ENCODE measurements around the gene ADSS1.

ADSS1 gene

DNA sequence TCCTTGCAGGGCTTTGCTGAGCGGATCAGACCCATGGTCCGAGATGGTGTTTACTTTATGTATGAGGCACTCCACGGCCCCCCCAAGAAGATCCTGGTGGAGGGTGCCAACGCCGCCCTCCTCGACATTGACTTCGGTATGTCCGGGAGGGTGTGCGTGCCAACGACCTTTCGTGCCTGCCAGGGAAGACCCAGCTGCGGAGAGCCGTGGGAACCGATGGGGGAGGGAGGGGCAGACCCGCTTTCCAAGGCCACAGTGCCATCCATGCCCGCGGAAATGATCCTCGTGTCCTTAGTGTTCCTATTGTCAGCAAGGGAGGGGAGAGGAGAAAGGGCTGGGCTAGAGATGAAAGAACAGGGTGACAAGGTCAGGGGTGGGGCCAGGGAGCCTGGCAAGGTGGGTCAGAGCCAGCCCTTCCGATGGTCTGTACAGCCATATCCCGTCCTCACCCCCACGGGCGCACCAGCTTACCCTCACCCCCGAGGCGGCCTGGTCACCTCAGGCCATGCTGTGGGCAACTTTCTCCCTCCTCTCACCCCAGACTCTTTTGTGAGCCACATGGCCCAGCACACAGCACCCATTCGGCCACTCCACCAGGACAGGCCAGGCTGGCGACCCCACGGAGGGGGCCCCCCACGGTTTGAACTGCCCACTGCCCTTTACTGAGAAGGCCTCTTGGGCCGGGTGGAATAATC lies 17.2 kb downstream of the ADSS1 start:
- Histone ChIP-seq H3K79me2 (ENCODE audit: control insufficient read depth, low read length) (no peaks in the 10 kb centered on the region), H3K27me3 (ENCODE audit: control insufficient read depth, low read length) (no peaks in the 10 kb centered on the region), H3K9me3 (ENCODE audit: control insufficient read depth, insufficient read depth, low read length) (no peaks in the 10 kb centered on the region), H3K4me1 (ENCODE audit: control insufficient read depth, low read length) (peaks cover 5% of the 10 kb centered on the region), H3F3A (ENCODE audit: control insufficient read depth, insufficient read depth) (no peaks in the 10 kb centered on the region), H3K4me3 (ENCODE audit: low read length) (no peak overlapping the region), H3K27ac (ENCODE audit: low read depth, low read length) (no peak overlapping the region), H4K20me1 (ENCODE audit: control insufficient read depth, insufficient read depth, low read depth, low read length) (no peaks in the 10 kb centered on the region), H3K9me2 (replicated peaks; ENCODE audit: control insufficient read depth, low read length) (no peaks in the 10 kb centered on the region), H3K4me2 (ENCODE audit: low read length) (no peak overlapping the region), H3K36me3 (ENCODE audit: control insufficient read depth, low read length) (no peaks in the 10 kb centered on the region)
- no peak for TF ChIP-seq EZH2phosphoT487 (IDR thresholded peaks at IDR 0.05; ENCODE audit: borderline replicate concordance, low read length)
- TF ChIP-seq, protein P1, sequence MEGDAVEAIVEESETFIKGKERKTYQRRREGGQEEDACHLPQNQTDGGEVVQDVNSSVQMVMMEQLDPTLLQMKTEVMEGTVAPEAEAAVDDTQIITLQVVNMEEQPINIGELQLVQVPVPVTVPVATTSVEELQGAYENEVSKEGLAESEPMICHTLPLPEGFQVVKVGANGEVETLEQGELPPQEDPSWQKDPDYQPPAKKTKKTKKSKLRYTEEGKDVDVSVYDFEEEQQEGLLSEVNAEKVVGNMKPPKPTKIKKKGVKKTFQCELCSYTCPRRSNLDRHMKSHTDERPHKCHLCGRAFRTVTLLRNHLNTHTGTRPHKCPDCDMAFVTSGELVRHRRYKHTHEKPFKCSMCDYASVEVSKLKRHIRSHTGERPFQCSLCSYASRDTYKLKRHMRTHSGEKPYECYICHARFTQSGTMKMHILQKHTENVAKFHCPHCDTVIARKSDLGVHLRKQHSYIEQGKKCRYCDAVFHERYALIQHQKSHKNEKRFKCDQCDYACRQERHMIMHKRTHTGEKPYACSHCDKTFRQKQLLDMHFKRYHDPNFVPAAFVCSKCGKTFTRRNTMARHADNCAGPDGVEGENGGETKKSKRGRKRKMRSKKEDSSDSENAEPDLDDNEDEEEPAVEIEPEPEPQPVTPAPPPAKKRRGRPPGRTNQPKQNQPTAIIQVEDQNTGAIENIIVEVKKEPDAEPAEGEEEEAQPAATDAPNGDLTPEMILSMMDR (IDR thresholded peaks at IDR 0.05; ENCODE audit: low read depth, low read length, poor library complexity, severe bottlenecking) = no peak

DNA sequence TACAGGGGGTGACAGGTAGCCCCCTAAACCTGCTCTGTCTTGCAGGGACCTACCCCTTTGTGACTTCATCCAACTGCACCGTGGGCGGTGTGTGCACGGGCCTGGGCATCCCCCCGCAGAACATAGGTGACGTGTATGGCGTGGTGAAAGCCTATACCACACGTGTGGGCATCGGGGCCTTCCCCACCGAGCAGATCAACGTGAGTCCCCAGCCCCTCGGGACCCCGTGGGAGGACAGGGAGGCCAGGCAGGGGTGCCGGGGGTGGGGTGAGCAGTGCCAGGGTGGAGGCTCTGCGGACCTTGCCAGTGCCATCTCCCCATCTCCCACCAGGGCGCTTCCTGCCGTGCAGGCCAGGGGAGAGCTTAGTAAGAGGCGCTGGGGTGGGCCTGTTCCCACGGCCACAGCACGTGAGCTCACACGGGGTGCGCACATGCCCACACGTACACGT lies 17.8 kb downstream of the ADSS1 start:
- Histone ChIP-seq H4K20me1 (ENCODE audit: control insufficient read depth, insufficient read depth, low read depth, low read length) (no peaks in the 10 kb centered on the region), H3K4me1 (ENCODE audit: control insufficient read depth, low read length) (peaks cover 7% of the 10 kb centered on the region), H3K27ac (ENCODE audit: low read depth, low read length) (no peak overlapping the region), H3F3A (ENCODE audit: control insufficient read depth, insufficient read depth) (no peaks in the 10 kb centered on the region), H3K4me3 (ENCODE audit: low read length) (no peak overlapping the region), H3K9me2 (replicated peaks; ENCODE audit: control insufficient read depth, low read length) (no peaks in the 10 kb centered on the region), H3K9me3 (ENCODE audit: control insufficient read depth, insufficient read depth, low read length) (no peaks in the 10 kb centered on the region), H3K36me3 (ENCODE audit: control insufficient read depth, low read length) (no peaks in the 10 kb centered on the region), H3K4me2 (ENCODE audit: low read length) (no peak overlapping the region), H3K79me2 (ENCODE audit: control insufficient read depth, low read length) (no peaks in the 10 kb centered on the region), H3K27me3 (ENCODE audit: control insufficient read depth, low read length) (no peaks in the 10 kb centered on the region)
- TF ChIP-seq, protein P1 (IDR thresholded peaks at IDR 0.05; ENCODE audit: low read depth, low read length, poor library complexity, severe bottlenecking) = no peak
- no peak for TF ChIP-seq EZH2phosphoT487 (IDR thresholded peaks at IDR 0.05; ENCODE audit: borderline replicate concordance, low read length)

- no peaks in the 10 kb centered on the region for H3K27me3 ChIP-seq (ENCODE audit: control insufficient read depth, low read length)
- no peak overlapping the region for H3K4me3 ChIP-seq (ENCODE audit: low read length)
- H3K9me2 ChIP-seq (replicated peaks; ENCODE audit: control insufficient read depth, low read length) = no peaks in the 10 kb centered on the region
- H3K9me3 ChIP-seq (ENCODE audit: control insufficient read depth, insufficient read depth, low read length) = no peaks in the 10 kb centered on the region
- no peaks in the 10 kb centered on the region for H3K36me3 ChIP-seq (ENCODE audit: control insufficient read depth, low read length)
- no peaks in the 10 kb centered on the region for H3F3A ChIP-seq (ENCODE audit: control insufficient read depth, insufficient read depth)
- no peak overlapping the region for H3K27ac ChIP-seq (ENCODE audit: low read depth, low read length)
- H3K4me2 ChIP-seq (ENCODE audit: low read length) = no peak overlapping the region
- no peaks in the 10 kb centered on the region for H4K20me1 ChIP-seq (ENCODE audit: control insufficient read depth, insufficient read depth, low read depth, low read length)
- no peaks in the 10 kb centered on the region for H3K79me2 ChIP-seq (ENCODE audit: control insufficient read depth, low read length)
- H3K4me1 ChIP-seq (ENCODE audit: control insufficient read depth, low read length) = peaks cover 7% of the 10 kb centered on the region
- TF ChIP-seq, protein P1 (IDR thresholded peaks at IDR 0.05; ENCODE audit: low read depth, low read length, poor library complexity, severe bottlenecking) = no peak
- TF ChIP-seq EZH2phosphoT487 (IDR thresholded peaks at IDR 0.05; ENCODE audit: borderline replicate concordance, low read length) = no peak
These were observed 18.8 kb downstream of the ADSS1 start for GRCh38 chr14:104742586-104743455.
